Prostate gland (tissue), 2 donors: Measurements from ENCODE around the gene USP8.

Source experiments
- CTCF ChIP-seq, 4 experiments: fragments of 200-600 bp in 2 of 4; fragments of 450-650 bp in 2 of 4; sonication (generic) in 2 of 4; IDR thresholded peaks; 1 replicate in 3 of 4; 2 replicates in 1 of 4; pipeline ENCODE4 v1.5.1; 2016 to 2019; ENCODE audit warnings: antibody characterized with exemption in 4 of 4, mild to moderate bottlenecking in 2 of 4, moderate library complexity in 2 of 4
- POLR2A ChIP-seq: fragments of 450-650 bp; IDR thresholded peaks from one replicate; pipeline ENCODE4 v1.6.1; 2016; ENCODE audit warnings: antibody characterized with exemption, mild to moderate bottlenecking
- POLR2AphosphoS5 ChIP-seq: sonication (generic); formaldehyde crosslinking; IDR thresholded peaks from one replicate; pipeline ENCODE4 v1.6.1; 2017; ENCODE audit warnings: antibody characterized with exemption

- no peak for TF ChIP-seq POLR2A
- TF ChIP-seq CTCF (IDR thresholded peaks at IDR 0.05), result no peak
- no peak for TF ChIP-seq POLR2AphosphoS5
Observed at GRCh38 chr15:50546566-50546965, 122.4 kb downstream of the USP8 start, which contains the start of gene USP50.
